ENCODE data around the gene AZU1. TPM values are rescaled to one million over a fixed set of nuclear protein-coding genes. Genes with fewer than 3 reads are reported as not detected.

The AZU1 gene
- polyA plus RNA-seq, 3 donors, result 2.7 to 5.7 (median 4.3) TPM

- Histone ChIP-seq H3K4me2 (replicated peaks; ENCODE audit: extremely low read depth, low read length, poor library complexity, severe bottlenecking) (peak within 1 kb of the TSS; percentile 98), H3K36me3 (replicated peaks in 1 of 2; ENCODE audit: control insufficient read depth in 1 of 2, insufficient read depth in 2 of 2, low read length in 2 of 2) (no peaks in the 10 kb centered on the region), H3K4me1 (ENCODE audit: control insufficient read depth in 1 of 2, insufficient read depth in 2 of 2, low read length in 2 of 2) (peaks cover 52 to 71% of the 10 kb centered on the region in 2 donors), H3K9me3 (replicated peaks in 1 of 2; ENCODE audit: control insufficient read depth in 1 of 2, insufficient read depth in 1 of 2, low read length in 2 of 2) (no peaks in the 10 kb centered on the region), H4K20me1 (ENCODE audit: insufficient read depth, low read length) (peaks cover 30% of the 10 kb centered on the region), H3K27me3 (ENCODE audit: control insufficient read depth in 2 of 2, insufficient read depth in 2 of 2, low read length in 2 of 2) (no peaks in the 10 kb centered on the region), H3K27ac (ENCODE audit: low read depth in 1 of 2, low read length in 2 of 2) (peak within 1 kb of the TSS; percentile 45 to 81), H3K4me3 (replicated peaks in 1 of 3; ENCODE audit: low read depth in 2 of 3, low read length in 3 of 3) (peak within 1 kb of the TSS; percentile 44 to 87 (median 52)), H3K9ac (ENCODE audit: insufficient read depth, low read length, poor library complexity, severe bottlenecking) (peak within 1 kb of the TSS; percentile 54), H3K79me2 (ENCODE audit: insufficient read depth, low read length) (peaks cover 14% of the 10 kb centered on the region), H2AFZ (ENCODE audit: insufficient read depth, low read depth, low read length, poor library complexity, severe bottlenecking) (peak within 1 kb of the TSS; percentile 80)
- Mint-ChIP-seq H3K36me3 (no peaks in the 10 kb centered on the region), H3K27me3 (ENCODE audit: low read depth in 3 of 3) (peaks cover 0 to 3% (median 0%) of the 10 kb centered on the region in 3 donors), H3K4me3 (peak within 1 kb of the TSS; percentile 77 to 82), H3K4me1 (peaks cover 36% of the 10 kb centered on the region), H3K9me3 (peaks cover 0 to 2% (median 0%) of the 10 kb centered on the region in 7 donors), H3K27ac (peak within 1 kb of the TSS; percentile 82 to 94 (median 87))
- WGBS (ENCODE audit: insufficient coverage), result 0% methylated on average over 12 of the region's 24 CpGs
- peak; percentile 68 to 81 (median 80) for DNase-seq
- intact Hi-C loops (cut with micrococcal nuclease), result no loop called here
- no peak for TF ChIP-seq CTCF (IDR thresholded peaks at IDR 0.05)
Observed at GRCh38 chr19:858868-859843, 31.5 kb downstream of the AZU1 start, which contains the start of gene CFD. Gene CFD (plus strand): TSS chr19:859664. CDS start chr19:859690, 26 bp downstream.

GRCh38 chr19:861141-861755, 33.6 kb downstream of the AZU1 start:
- peaks cover 0 to 4% of the 10 kb centered on the region in 2 donors for H3K27me3 ChIP-seq (ENCODE audit: control insufficient read depth in 2 of 2, insufficient read depth in 2 of 2, low read length in 2 of 2)
- peaks cover 53 to 73% of the 10 kb centered on the region in 2 donors for H3K4me1 ChIP-seq (ENCODE audit: control insufficient read depth in 1 of 2, insufficient read depth in 2 of 2, low read length in 2 of 2)
- H3K36me3 Mint-ChIP-seq, result peaks cover 2 to 10% of the 10 kb centered on the region in 2 donors

More at GRCh38 chr19:861141-861755, 33.6 kb downstream of the AZU1 start:
- 59% methylated on average over 20 of the region's 35 CpGs for WGBS (ENCODE audit: insufficient coverage)
- intact Hi-C loops (cut with micrococcal nuclease), result loop anchor here (5.0 to 10.0 kb wide), 2 partner anchors 121 to 384 kb away; partner anchors contain the start of genes ATP5F1D (in 1 of the 2), MIDN (in 1 of the 2) and WDR18 (in 1 of the 2)
- H3K9ac ChIP-seq (ENCODE audit: insufficient read depth, low read length, poor library complexity, severe bottlenecking), result peak overlapping the region; percentile 40
- H3K27ac Mint-ChIP-seq, result no peak overlapping the region
- peak overlapping the region; percentile 98 for H3K4me2 ChIP-seq (replicated peaks; ENCODE audit: extremely low read depth, low read length, poor library complexity, severe bottlenecking)
- peaks cover 11% of the 10 kb centered on the region for H3K79me2 ChIP-seq (ENCODE audit: insufficient read depth, low read length)
- H3K9me3 ChIP-seq (replicated peaks in 1 of 2; ENCODE audit: control insufficient read depth in 1 of 2, insufficient read depth in 1 of 2, low read length in 2 of 2), result no peaks in the 10 kb centered on the region
- no peak overlapping the region for H3K4me3 Mint-ChIP-seq
- TF ChIP-seq CTCF (IDR thresholded peaks at IDR 0.05), result no peak
- no peak overlapping the region for H2AFZ ChIP-seq (ENCODE audit: insufficient read depth, low read depth, low read length, poor library complexity, severe bottlenecking)
- peak overlapping the region; percentile 42 to 87 (median 44) for H3K4me3 ChIP-seq (replicated peaks in 1 of 3; ENCODE audit: low read depth in 2 of 3, low read length in 3 of 3)
- no peak for DNase-seq
- H3K27me3 Mint-ChIP-seq (ENCODE audit: low read depth in 3 of 3), result peaks cover 0 to 5% (median 0%) of the 10 kb centered on the region in 3 donors
- H3K27ac ChIP-seq (ENCODE audit: low read depth in 1 of 2, low read length in 2 of 2), result no peak overlapping the region
- H3K36me3 ChIP-seq (replicated peaks in 1 of 2; ENCODE audit: control insufficient read depth in 1 of 2, insufficient read depth in 2 of 2, low read length in 2 of 2), result no peaks in the 10 kb centered on the region
- H3K9me3 Mint-ChIP-seq, result peaks cover 0 to 2% (median 0%) of the 10 kb centered on the region in 7 donors
- H3K4me1 Mint-ChIP-seq, result peaks cover 36% of the 10 kb centered on the region
- H4K20me1 ChIP-seq (ENCODE audit: insufficient read depth, low read length), result peaks cover 49% of the 10 kb centered on the region
